SK-MEL-5 (cell line): ENCODE measurements around the gene HBG1. TPM values are rescaled to one million over a fixed set of nuclear protein-coding genes. Genes with fewer than 3 reads are reported as not detected.
A peak's percentile ranks its signal among the peaks of the same experiment; 100 is the strongest.
"Not testable (repeated sequence)": the region's sequence is repeated elsewhere in the genome, so short reads cannot be mapped to it uniquely, and the experiment has no call there.

Source experiments
- DNase-seq: peaks from one replicate; pipeline ENCODE4 v3.0.0-alpha.2; 2016; ENCODE audit warnings: low read depth, low spot score
- in situ Hi-C: cut with HindIII; loops from 2 replicates; pipeline ENCODE4 v1.10.0; 2016; ENCODE audit warnings: low sequenced_read_pairs, high pct_unique_total_duplicates, low pct_unique_long_range_greater_than_20kb
- polyA plus RNA-seq, 2 experiments: library from polyadenylated mRNA; depleted of rRNA; stranded (reverse); fragments of >200 nt; gene quantifications; 2 replicates each; pipeline ENCODE4 v1.2.3, GENCODE V29; 2015
- total RNA-seq: library from RNA; depleted of rRNA; stranded (reverse); fragments of >200 nt; shearing (Covaris generic); gene quantifications from 2 replicates; pipeline ENCODE4 v1.2.3, GENCODE V29; 2014; rRNA removed

Gene HBG1
- total RNA-seq: not detected in 2 replicates
- not detected in 2 replicates for polyA plus RNA-seq (2015; cell fraction: cytosol; rRNA removed)
- not detected in 2 replicates for polyA plus RNA-seq (2015; cell fraction: nucleus; rRNA removed)

- DNase-seq, in situ Hi-C loops: not testable (repeated sequence)
These were observed at the start of gene HBG1 for GRCh38 chr11:5249807-5250396. TSS of gene HBG1 (minus strand) at chr11:5249857. CDS start at chr11:5249804, 53 bp downstream.

GRCh38 chr11:5298451-5298850, 48.8 kb upstream of the HBG1 start:
- no peak for DNase-seq
- in situ Hi-C loops: no loop called here

GRCh38 chr11:5297721-5298323, 48.2 kb upstream of the HBG1 start:
- DNase-seq: no peak
- in situ Hi-C loops: no loop called here

GRCh38 chr11:5294342-5294995, 44.8 kb upstream of the HBG1 start:
- in situ Hi-C loops, DNase-seq: not testable (repeated sequence)

- DNase-seq: no peak
- in situ Hi-C loops: no loop called here
These were observed 43.4 kb upstream of the HBG1 start for GRCh38 chr11:5293028-5293427.

GRCh38 chr11:5291207-5291838, 41.7 kb upstream of the HBG1 start:
- in situ Hi-C loops: no loop called here
- DNase-seq: peak; percentile 68

GRCh38 chr11:5290106-5290505, 40.4 kb upstream of the HBG1 start:
- DNase-seq: no peak
- in situ Hi-C loops: no loop called here

- in situ Hi-C loops: no loop called here
- DNase-seq: no peak
These were observed 40.0 kb upstream of the HBG1 start for GRCh38 chr11:5289696-5290095.

- in situ Hi-C loops: no loop called here
- no peak for DNase-seq
These were observed 39.4 kb upstream of the HBG1 start for GRCh38 chr11:5288906-5289550.

GRCh38 chr11:5288108-5288905, 38.6 kb upstream of the HBG1 start:
- DNase-seq: no peak
- in situ Hi-C loops: no loop called here

- in situ Hi-C loops: no loop called here
- no peak for DNase-seq
These were observed 37.2 kb upstream of the HBG1 start for GRCh38 chr11:5286901-5287300.

GRCh38 chr11:5286351-5286750, 36.7 kb upstream of the HBG1 start:
- in situ Hi-C loops: no loop called here

GRCh38 chr11:5285703-5286340, 36.2 kb upstream of the HBG1 start:
- in situ Hi-C loops: no loop called here
- DNase-seq: no peak

More at GRCh38 chr11:5286351-5286750, 36.7 kb upstream of the HBG1 start:
- DNase-seq: no peak

- in situ Hi-C loops: no loop called here
These were observed 35.0 kb upstream of the HBG1 start for GRCh38 chr11:5284637-5285036.

GRCh38 chr11:5283882-5284281, 34.2 kb upstream of the HBG1 start:
- in situ Hi-C loops: no loop called here
- no peak for DNase-seq

More at GRCh38 chr11:5284637-5285036, 35.0 kb upstream of the HBG1 start:
- DNase-seq: no peak

GRCh38 chr11:5283086-5283485, 33.4 kb upstream of the HBG1 start:
- DNase-seq: no peak
- in situ Hi-C loops: no loop called here

- in situ Hi-C loops: no loop called here
These were observed 33.0 kb upstream of the HBG1 start for GRCh38 chr11:5282628-5283027.

More at GRCh38 chr11:5282628-5283027, 33.0 kb upstream of the HBG1 start:
- no peak for DNase-seq
